Measurements from ENCODE around the gene GSTO1.

Gene GSTO1

DNA sequence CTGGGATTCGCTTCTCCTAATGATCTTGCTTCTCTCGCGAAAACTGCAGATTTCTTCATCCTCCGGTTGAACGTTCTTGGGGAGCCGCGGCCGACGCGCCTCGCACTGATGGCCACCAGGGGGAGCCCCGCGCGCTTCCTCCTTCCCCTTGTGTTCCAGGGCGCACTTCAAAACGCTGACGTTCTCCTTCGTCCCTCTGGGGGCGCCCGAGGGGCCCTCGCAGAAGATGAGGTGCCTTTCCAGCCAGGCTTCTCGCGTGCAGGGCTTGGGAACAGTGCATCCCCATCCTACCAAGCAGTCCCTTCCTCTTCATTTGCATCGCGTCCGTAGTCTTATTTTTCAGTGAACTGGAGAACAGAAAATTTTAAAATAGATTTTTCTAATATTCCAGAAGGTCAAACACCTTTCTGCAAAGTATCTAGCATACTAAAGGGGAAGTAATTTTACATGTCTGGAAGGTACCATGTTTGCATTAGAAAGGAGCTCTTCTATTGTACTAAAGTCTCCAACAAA lies 36.8 kb downstream of the GSTO1 start:
- no peak overlapping the region for H3K4me3 ChIP-seq (ENCODE audit: low read length)
- DNase-seq (ENCODE audit: low read depth): no peak
- TF ChIP-seq, protein P1, sequence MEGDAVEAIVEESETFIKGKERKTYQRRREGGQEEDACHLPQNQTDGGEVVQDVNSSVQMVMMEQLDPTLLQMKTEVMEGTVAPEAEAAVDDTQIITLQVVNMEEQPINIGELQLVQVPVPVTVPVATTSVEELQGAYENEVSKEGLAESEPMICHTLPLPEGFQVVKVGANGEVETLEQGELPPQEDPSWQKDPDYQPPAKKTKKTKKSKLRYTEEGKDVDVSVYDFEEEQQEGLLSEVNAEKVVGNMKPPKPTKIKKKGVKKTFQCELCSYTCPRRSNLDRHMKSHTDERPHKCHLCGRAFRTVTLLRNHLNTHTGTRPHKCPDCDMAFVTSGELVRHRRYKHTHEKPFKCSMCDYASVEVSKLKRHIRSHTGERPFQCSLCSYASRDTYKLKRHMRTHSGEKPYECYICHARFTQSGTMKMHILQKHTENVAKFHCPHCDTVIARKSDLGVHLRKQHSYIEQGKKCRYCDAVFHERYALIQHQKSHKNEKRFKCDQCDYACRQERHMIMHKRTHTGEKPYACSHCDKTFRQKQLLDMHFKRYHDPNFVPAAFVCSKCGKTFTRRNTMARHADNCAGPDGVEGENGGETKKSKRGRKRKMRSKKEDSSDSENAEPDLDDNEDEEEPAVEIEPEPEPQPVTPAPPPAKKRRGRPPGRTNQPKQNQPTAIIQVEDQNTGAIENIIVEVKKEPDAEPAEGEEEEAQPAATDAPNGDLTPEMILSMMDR (conservative IDR thresholded peaks at IDR 0.05; ENCODE audit: low read depth, low read length): peak; percentile 100

DNA sequence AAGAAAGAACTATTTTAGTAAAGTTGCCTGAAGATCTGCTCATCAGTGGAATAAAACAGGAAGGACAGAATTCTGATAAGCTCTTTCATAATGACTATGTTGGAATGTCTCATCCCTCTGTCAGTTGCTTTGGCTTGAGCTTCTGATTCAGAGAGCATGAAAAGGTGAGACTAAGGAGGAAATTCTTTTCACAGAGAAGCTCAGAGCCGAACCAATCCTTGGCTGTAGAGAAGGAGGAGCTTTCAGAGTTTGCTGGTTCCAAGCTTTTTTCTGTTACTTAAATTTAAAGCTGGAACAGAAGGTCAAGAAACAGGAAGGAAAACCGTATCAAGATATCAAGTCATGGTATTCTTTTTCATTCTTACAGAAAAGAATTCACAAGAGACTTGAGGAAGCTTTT lies 38.3 kb downstream of the GSTO1 start:
- DNase-seq (ENCODE audit: low read depth): no peak
- TF ChIP-seq, protein P1 (conservative IDR thresholded peaks at IDR 0.05; ENCODE audit: low read depth, low read length): no peak
- no peak overlapping the region for H3K4me3 ChIP-seq (ENCODE audit: low read length)

DNA sequence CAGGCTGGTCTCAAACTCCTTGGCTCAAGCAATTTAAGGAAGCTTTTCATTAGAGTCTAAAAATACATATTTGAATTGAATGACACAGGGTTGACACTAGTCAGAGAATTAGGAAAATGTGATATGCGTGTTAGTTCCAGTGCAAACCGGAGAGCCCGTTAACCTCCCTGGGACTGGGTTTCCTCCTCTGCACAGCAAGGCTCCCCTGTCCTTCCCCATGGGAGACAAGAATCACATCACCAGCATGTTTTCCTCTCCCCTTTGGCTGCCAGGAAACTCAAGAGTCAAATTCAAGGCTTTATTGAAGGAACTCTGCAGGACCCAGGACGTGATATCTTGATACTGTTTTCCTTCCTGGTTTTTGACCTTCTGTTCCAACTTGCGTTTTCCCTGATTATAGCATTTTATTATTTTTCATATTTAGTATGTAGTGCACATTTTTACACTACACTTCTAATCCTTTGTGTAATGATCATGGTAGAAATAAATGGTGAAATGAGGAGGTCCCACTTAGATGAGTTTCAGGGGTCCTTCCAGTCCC lies 39.2 kb downstream of the GSTO1 start:
- H3K4me3 ChIP-seq (ENCODE audit: low read length): no peak overlapping the region
- no peak for DNase-seq (ENCODE audit: low read depth)
- TF ChIP-seq, protein P1 (conservative IDR thresholded peaks at IDR 0.05; ENCODE audit: low read depth, low read length): no peak

DNA sequence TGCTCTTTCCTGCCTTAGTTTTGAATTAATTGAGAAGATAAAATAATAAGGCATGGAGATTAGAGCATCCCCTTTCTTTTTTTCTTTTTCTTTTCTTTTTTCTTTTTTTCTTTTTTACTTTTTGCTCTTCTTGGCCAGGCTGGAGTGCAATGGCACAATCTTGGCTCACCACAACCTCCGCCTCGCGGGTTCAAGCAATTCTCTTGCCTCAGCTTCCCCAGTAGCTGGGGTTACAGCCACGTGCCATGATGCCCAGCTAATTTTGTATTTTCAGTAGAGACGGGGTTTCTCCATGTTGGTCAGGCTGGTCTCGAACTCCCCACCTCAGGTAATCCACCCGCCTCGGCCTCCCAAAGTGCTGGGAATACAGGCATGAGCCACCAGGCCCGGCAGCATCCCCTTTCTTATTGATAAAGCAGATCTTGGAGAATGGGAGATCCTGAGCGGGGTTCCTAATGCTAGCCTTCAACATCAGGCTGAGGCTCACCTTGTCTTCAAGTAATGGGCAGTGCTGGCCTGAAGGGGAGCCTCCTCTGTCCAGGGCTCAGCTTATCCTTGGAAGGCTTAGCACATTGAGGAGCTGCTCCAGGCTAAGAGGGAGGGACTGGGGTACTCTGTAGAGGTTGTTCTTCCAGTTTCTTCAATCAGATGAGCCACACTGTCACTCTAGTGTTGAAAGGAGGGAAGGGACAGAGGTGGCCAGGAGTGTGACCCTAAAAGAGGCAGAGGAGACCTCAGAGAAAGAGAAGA lies 42.2 kb downstream of the GSTO1 start:
- TF ChIP-seq, protein P1 (conservative IDR thresholded peaks at IDR 0.05; ENCODE audit: low read depth, low read length): no peak
- H3K4me3 ChIP-seq (ENCODE audit: low read length): no peak overlapping the region
- DNase-seq (ENCODE audit: low read depth): no peak

DNA sequence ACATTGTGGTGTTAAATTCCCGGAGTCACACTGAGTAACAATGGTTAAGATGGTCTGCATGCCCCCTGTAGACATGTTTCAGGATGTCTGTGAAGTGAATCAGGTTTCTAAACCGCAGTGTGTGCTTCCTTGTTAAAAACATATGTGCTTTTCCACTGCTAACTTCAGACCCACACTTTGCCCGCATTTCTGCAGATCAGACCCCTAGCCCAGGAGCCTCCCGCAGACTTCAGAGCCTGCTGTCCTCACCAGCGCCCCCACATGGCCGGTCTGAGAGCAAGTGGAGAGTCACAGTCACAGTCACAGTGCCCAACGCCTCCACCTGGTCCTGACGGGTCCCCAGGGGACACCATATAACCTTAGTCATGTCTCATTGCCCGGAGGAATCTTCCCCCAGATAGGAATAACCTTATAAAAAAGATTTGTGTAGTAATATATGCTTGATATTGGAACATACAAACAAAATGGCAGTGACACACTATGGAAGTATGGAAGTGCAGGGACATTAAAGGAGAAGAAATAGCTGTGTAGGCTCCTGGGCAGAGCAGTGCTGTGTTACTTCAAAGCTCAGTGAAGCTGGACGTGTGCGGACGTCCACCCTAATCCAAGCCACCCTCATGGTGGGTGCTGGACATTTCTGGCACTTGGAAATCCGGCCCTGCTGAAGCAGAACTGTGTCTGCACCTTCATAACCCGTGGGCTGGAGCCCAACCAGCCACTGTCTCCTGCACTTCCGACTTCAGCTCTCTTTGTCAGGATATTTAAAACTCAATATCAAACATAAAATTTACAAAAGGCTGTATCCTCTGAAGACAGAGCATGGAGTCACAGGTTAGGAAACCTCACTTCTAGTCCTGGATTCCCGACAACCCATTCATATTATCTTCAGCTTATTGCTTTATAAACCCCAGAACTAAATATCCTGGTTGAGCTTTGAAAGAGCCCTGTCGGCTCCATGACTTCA lies 43.3 kb downstream of the GSTO1 start:
- TF ChIP-seq, protein P1 (conservative IDR thresholded peaks at IDR 0.05; ENCODE audit: low read depth, low read length): peak; percentile 75
- no peak for DNase-seq (ENCODE audit: low read depth)

DNA sequence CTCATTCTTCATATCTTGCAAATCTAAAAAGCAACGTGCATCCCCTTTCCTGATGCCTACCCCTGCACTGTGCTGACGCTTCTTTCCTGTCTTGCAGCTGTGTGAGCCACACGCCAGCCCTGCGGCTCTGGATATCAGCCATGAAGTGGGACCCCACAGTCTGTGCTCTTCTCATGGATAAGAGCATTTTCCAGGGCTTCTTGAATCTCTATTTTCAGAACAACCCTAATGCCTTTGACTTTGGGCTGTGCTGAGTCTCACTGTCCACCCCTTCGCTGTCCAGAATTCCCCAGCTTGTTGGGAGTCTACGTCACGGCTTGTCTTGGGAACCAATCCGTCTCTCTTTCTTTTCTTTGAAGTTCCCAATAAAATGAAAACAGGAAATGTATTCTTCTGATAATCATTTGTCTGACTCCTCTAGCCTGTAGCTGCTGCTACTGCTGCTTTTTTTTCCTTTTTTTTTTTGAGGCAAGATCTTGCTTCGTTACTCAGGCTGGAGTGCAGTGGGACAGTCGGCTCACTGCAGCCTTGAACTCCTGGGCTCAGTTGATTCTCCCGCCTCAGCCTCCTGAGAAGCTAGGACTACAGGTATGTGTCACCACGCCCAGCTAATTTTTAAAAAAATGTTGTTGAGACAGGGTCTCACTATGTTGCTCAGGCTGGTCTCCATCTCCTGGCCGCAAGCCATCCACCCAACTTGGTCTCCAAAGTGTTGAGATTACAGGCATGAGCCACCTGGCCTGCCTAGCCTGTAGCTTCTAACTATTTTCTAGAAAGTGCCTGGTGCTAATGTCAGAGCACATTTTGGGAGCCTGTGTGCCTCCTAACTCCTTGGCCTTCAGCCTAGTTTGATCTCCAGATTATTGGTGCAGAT lies 44.6 kb downstream of the GSTO1 start:
- no peak for DNase-seq (ENCODE audit: low read depth)
- no peak overlapping the region for H3K4me3 ChIP-seq (ENCODE audit: low read length)
- TF ChIP-seq, protein P1 (conservative IDR thresholded peaks at IDR 0.05; ENCODE audit: low read depth, low read length): no peak

More for the DNA sequence above, 43.3 kb downstream of the GSTO1 start:
- H3K4me3 ChIP-seq (ENCODE audit: low read length): no peak overlapping the region
